Chondrocyte (in vitro differentiated cells): ENCODE data around the gene L3MBTL4. TPM values are rescaled to one million over a fixed set of nuclear protein-coding genes. Genes with fewer than 3 reads are reported as not detected.

ENCODE experiments used
- DNase-seq: peaks from one replicate; pipeline ENCODE4 v3.0.0; 2021; ENCODE audit warnings: mixed read lengths, low spot score
- H3K27ac Mint-ChIP-seq: one replicate; pipeline ENCODE4 v1.8.0; 2021; ENCODE audit warnings: mild to moderate bottlenecking, moderate library complexity, mixed read lengths; ENCODE audit not compliant: unreplicated experiment
- H3K27me3 Mint-ChIP-seq: 2 replicates; pipeline ENCODE4 v1.8.0; 2021; ENCODE audit warnings: low read depth, mixed read lengths
- H3K36me3 Mint-ChIP-seq: 2 replicates; pipeline ENCODE4 v1.8.0; 2021; ENCODE audit warnings: low read depth, mixed read lengths
- H3K4me1 Mint-ChIP-seq: 2 replicates; pipeline ENCODE4 v1.8.0; 2021; ENCODE audit warnings: low read depth, mild to moderate bottlenecking, mixed read lengths
- H3K4me3 Mint-ChIP-seq: one replicate; pipeline ENCODE4 v1.8.0; 2021; ENCODE audit warnings: mild to moderate bottlenecking, moderate library complexity, mixed read lengths; ENCODE audit not compliant: unreplicated experiment
- H3K9me3 Mint-ChIP-seq: 2 replicates; pipeline ENCODE4 v1.8.0; 2021; ENCODE audit warnings: low read depth, mixed read lengths
- CTCF ChIP-seq: fragments of 200-600 bp; sonication (generic); IDR thresholded peaks from 2 replicates; pipeline ENCODE4 v1.5.0; 2021; ENCODE audit warnings: antibody characterized with exemption, mild to moderate bottlenecking, moderate library complexity
- total RNA-seq: library from RNA; stranded (reverse); gene quantifications from 3 replicates; pipeline ENCODE4 v1.2.1, GENCODE V29; 2021

The L3MBTL4 gene
- total RNA-seq, 1 donor from 2014 or later: 1.0 TPM

GRCh38 chr18:6203791-6204190, 210.9 kb downstream of the L3MBTL4 start:
- Mint-ChIP-seq H3K9me3 (no peaks in the 10 kb centered on the region), H3K4me1 (peaks cover 15% of the 10 kb centered on the region), H3K36me3 (no peaks in the 10 kb centered on the region), H3K4me3 (no peak overlapping the region), H3K27ac (no peak overlapping the region), H3K27me3 (no peaks in the 10 kb centered on the region)
- no peak for DNase-seq
- TF ChIP-seq CTCF: no peak

- DNase-seq: no peak
- H3K27me3 Mint-ChIP-seq: no peaks in the 10 kb centered on the region
- H3K4me3 Mint-ChIP-seq: no peak overlapping the region
- H3K36me3 Mint-ChIP-seq: no peaks in the 10 kb centered on the region
- TF ChIP-seq CTCF: no peak
- no peak overlapping the region for H3K27ac Mint-ChIP-seq
- H3K9me3 Mint-ChIP-seq: no peaks in the 10 kb centered on the region
- peaks cover 15% of the 10 kb centered on the region for H3K4me1 Mint-ChIP-seq
Observed at GRCh38 chr18:6202861-6203260, 211.8 kb downstream of the L3MBTL4 start.

- no peak for DNase-seq
- TF ChIP-seq CTCF: no peak
- no peak overlapping the region for H3K27ac Mint-ChIP-seq
- H3K9me3 Mint-ChIP-seq: no peaks in the 10 kb centered on the region
- peaks cover 4% of the 10 kb centered on the region for H3K4me1 Mint-ChIP-seq
- no peak overlapping the region for H3K4me3 Mint-ChIP-seq
- no peaks in the 10 kb centered on the region for H3K36me3 Mint-ChIP-seq
- H3K27me3 Mint-ChIP-seq: no peaks in the 10 kb centered on the region
Observed at GRCh38 chr18:6200204-6200774, 214.4 kb downstream of the L3MBTL4 start.

- no peak for TF ChIP-seq CTCF
- Mint-ChIP-seq H3K27me3 (no peaks in the 10 kb centered on the region), H3K9me3 (no peaks in the 10 kb centered on the region), H3K4me3 (no peak overlapping the region), H3K4me1 (peaks cover 4% of the 10 kb centered on the region), H3K27ac (no peak overlapping the region), H3K36me3 (no peaks in the 10 kb centered on the region)
- DNase-seq: no peak
Observed at GRCh38 chr18:6199777-6200176, 214.9 kb downstream of the L3MBTL4 start.

GRCh38 chr18:6198585-6198984, 216.1 kb downstream of the L3MBTL4 start:
- no peak for TF ChIP-seq CTCF
- peaks cover 4% of the 10 kb centered on the region for H3K4me1 Mint-ChIP-seq
- H3K27me3 Mint-ChIP-seq: no peaks in the 10 kb centered on the region
- H3K27ac Mint-ChIP-seq: no peak overlapping the region
- H3K9me3 Mint-ChIP-seq: no peaks in the 10 kb centered on the region
- no peak overlapping the region for H3K4me3 Mint-ChIP-seq
- no peak for DNase-seq
- H3K36me3 Mint-ChIP-seq: no peaks in the 10 kb centered on the region
